ENCODE measurements around the gene ZNF746. TPM values are rescaled to one million over a fixed set of nuclear protein-coding genes. Genes with fewer than 3 reads are reported as not detected.

Gene ZNF746
- total RNA-seq, 1 experiment from 2014 or later = 22.2 TPM

DNA sequence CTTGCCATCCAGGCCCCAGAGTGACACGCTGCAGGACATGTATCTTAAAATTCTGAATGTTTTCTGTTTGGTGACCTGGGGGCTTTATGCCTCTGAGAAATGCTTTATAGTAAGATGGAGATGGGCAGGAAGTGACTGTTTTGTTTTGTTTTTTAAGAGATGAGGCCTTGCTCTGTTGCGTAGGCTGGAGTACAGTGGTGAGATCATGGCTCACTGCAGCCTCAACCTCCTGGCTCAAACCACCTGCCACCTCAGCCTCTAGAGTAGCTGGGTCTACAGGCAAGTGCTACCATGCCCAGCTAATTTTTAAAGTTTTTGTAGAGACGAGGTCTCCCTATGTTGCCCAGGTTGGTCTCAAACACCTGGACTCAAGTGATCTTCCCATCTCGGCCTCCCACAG is 57.4 kb downstream of the ZNF746 start:
- in situ Hi-C loops (cut with HindIII; ENCODE audit: low pct_unique_long_range_greater_than_20kb, low sequenced_read_pairs) = no loop called here
- TF ChIP-seq, protein P1, sequence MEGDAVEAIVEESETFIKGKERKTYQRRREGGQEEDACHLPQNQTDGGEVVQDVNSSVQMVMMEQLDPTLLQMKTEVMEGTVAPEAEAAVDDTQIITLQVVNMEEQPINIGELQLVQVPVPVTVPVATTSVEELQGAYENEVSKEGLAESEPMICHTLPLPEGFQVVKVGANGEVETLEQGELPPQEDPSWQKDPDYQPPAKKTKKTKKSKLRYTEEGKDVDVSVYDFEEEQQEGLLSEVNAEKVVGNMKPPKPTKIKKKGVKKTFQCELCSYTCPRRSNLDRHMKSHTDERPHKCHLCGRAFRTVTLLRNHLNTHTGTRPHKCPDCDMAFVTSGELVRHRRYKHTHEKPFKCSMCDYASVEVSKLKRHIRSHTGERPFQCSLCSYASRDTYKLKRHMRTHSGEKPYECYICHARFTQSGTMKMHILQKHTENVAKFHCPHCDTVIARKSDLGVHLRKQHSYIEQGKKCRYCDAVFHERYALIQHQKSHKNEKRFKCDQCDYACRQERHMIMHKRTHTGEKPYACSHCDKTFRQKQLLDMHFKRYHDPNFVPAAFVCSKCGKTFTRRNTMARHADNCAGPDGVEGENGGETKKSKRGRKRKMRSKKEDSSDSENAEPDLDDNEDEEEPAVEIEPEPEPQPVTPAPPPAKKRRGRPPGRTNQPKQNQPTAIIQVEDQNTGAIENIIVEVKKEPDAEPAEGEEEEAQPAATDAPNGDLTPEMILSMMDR (IDR thresholded peaks at IDR 0.05) = no peak
- TF ChIP-seq POLR2AphosphoS5 (IDR thresholded peaks at IDR 0.05; ENCODE audit: low read depth, low read length) (no peak), SIN3A (IDR thresholded peaks at IDR 0.05; ENCODE audit: borderline replicate concordance, insufficient read depth, low read depth, low read length) (no peak), TCF7L2 (IDR thresholded peaks at IDR 0.05; ENCODE audit: low read depth, low read length) (no peak)
- TF ChIP-seq, protein P2, sequence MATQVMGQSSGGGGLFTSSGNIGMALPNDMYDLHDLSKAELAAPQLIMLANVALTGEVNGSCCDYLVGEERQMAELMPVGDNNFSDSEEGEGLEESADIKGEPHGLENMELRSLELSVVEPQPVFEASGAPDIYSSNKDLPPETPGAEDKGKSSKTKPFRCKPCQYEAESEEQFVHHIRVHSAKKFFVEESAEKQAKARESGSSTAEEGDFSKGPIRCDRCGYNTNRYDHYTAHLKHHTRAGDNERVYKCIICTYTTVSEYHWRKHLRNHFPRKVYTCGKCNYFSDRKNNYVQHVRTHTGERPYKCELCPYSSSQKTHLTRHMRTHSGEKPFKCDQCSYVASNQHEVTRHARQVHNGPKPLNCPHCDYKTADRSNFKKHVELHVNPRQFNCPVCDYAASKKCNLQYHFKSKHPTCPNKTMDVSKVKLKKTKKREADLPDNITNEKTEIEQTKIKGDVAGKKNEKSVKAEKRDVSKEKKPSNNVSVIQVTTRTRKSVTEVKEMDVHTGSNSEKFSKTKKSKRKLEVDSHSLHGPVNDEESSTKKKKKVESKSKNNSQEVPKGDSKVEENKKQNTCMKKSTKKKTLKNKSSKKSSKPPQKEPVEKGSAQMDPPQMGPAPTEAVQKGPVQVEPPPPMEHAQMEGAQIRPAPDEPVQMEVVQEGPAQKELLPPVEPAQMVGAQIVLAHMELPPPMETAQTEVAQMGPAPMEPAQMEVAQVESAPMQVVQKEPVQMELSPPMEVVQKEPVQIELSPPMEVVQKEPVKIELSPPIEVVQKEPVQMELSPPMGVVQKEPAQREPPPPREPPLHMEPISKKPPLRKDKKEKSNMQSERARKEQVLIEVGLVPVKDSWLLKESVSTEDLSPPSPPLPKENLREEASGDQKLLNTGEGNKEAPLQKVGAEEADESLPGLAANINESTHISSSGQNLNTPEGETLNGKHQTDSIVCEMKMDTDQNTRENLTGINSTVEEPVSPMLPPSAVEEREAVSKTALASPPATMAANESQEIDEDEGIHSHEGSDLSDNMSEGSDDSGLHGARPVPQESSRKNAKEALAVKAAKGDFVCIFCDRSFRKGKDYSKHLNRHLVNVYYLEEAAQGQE (IDR thresholded peaks at IDR 0.05; ENCODE audit: insufficient read depth in 1 of 2, low read depth in 2 of 2, low read length in 1 of 2) = no peak
- Histone ChIP-seq H3K36me3 (ENCODE audit: control insufficient read depth, insufficient read depth, low read length) (peaks cover 3% of the 10 kb centered on the region), H3K9me3 (ENCODE audit: control insufficient read depth, insufficient read depth, low read depth, low read length) (no peaks in the 10 kb centered on the region), H3K27ac (ENCODE audit: low read length) (no peak overlapping the region), H3K27me3 (ENCODE audit: control insufficient read depth, insufficient read depth, low read length) (no peaks in the 10 kb centered on the region), H3K4me3 (ENCODE audit: low read depth in 2 of 2, low read length in 2 of 2) (no peak overlapping the region), H3K4me1 (ENCODE audit: control insufficient read depth, insufficient read depth, low read length) (no peaks in the 10 kb centered on the region)
- ATAC-seq = no peak
- no peak for DNase-seq (ENCODE audit: low read depth, low spot score)
- CTCF ChIA-PET = interaction anchor here (0.6 kb wide), 2 partner anchors 17 to 20 kb away, joined by 4 to 6 read pairs; no protein-coding TSS in a partner anchor
- BruUV-seq (replicated peaks) = no TSS peak
- POLR2A ChIA-PET = no interaction called here
- intact Hi-C loops (cut with micrococcal nuclease; ENCODE audit: unreplicated experiment) = no loop called here

DNA sequence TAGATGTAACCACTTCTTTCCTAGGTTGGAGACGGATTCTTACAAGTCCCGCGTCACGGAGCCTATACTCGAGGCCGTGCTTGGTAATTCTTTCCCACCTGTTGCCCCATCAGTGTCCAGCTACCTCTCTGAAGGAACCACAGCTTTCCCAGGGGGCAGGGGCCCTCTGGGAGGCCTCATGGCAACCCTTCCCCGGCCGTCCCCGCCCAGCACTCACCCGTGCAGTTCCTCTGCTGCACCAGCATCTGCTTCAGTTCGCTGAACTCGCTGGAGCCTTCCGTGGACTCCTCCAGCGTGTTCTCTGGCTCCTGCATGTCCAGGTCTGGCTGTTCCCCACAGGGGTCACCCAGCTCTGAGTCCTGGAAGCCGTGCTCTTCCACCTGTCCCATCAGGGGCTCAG is 61.3 kb downstream of the ZNF746 start:
- Histone ChIP-seq H3K27me3 (ENCODE audit: control insufficient read depth, insufficient read depth, low read length) (no peaks in the 10 kb centered on the region), H3K4me3 (ENCODE audit: low read depth in 2 of 2, low read length in 2 of 2) (no peak overlapping the region), H3K36me3 (ENCODE audit: control insufficient read depth, insufficient read depth, low read length) (peaks cover 3% of the 10 kb centered on the region), H3K9me3 (ENCODE audit: control insufficient read depth, insufficient read depth, low read depth, low read length) (no peaks in the 10 kb centered on the region), H3K27ac (ENCODE audit: low read length) (no peak overlapping the region), H3K4me1 (ENCODE audit: control insufficient read depth, insufficient read depth, low read length) (no peaks in the 10 kb centered on the region)
- intact Hi-C loops (cut with micrococcal nuclease; ENCODE audit: unreplicated experiment) = no loop called here
- DNase-seq (ENCODE audit: low read depth, low spot score) (no peak), ATAC-seq (no peak)
- POLR2A ChIA-PET = no interaction called here
- BruUV-seq (replicated peaks) = no TSS peak
- in situ Hi-C loops (cut with HindIII; ENCODE audit: low pct_unique_long_range_greater_than_20kb, low sequenced_read_pairs) = no loop called here
- CTCF ChIA-PET = no interaction called here
- TF ChIP-seq, protein P1 (IDR thresholded peaks at IDR 0.05) = no peak
- no peak for TF ChIP-seq SIN3A (IDR thresholded peaks at IDR 0.05; ENCODE audit: borderline replicate concordance, insufficient read depth, low read depth, low read length)
- TF ChIP-seq, protein P2 (IDR thresholded peaks at IDR 0.05; ENCODE audit: insufficient read depth in 1 of 2, low read depth in 2 of 2, low read length in 1 of 2) = no peak
- no peak for TF ChIP-seq TCF7L2 (IDR thresholded peaks at IDR 0.05; ENCODE audit: low read depth, low read length)
- no peak for TF ChIP-seq POLR2AphosphoS5 (IDR thresholded peaks at IDR 0.05; ENCODE audit: low read depth, low read length)
